GM18498 (cell line): ENCODE results near the gene DENND2A.
"Not testable (repeated sequence)": the region's sequence is repeated elsewhere in the genome, so short reads cannot be mapped to it uniquely, and the experiment has no call there.

Experiments used
- ATAC-seq: cut with Tn5 transposase; IDR thresholded peaks from one replicate; pipeline ENCODE4 v1.9.1; 2021; ENCODE audit warnings: mild to moderate bottlenecking, moderate library complexity; ENCODE audit not compliant: unreplicated experiment

The DENND2A gene

DNA sequence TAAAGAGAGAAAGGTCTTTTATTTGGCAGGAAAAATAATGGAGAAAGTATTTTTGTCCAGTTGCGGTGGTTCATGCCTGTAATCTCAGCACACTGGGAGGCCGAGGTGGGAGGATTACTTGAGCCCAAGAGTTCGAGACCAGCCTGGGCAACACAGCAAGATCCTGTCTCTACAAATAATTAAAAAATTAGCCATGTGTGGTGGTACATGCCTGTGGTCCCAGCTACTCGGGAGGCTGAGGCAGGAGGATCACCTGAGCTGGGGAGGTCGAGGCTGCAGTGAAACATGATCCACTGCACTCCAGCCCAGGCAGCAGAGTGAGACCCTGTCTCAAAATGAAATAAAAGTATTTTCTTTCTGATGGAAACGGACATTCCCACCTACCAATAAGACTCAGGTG lies 83.5 kb downstream of the DENND2A start:
- no peak for ATAC-seq

DNA sequence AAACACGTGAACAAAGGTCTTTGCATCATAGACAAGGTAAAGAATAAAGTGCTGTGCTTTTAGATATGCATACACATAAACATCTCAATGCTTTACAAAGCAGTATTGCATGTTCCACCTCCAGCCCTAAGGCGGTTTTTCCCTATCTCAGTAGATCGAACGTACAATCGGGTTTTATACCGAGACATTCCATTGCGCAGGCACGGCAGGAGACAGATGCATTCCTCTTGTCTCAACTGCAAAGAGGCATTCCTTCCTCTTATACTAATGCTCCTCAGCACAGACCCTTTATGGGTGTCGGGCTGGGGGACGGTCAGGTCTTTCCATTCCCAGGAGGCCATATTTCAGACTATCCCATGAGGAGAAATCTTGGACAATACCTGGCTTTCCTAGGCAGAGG lies 87.4 kb downstream of the DENND2A start:
- not testable (repeated sequence) for ATAC-seq

DNA sequence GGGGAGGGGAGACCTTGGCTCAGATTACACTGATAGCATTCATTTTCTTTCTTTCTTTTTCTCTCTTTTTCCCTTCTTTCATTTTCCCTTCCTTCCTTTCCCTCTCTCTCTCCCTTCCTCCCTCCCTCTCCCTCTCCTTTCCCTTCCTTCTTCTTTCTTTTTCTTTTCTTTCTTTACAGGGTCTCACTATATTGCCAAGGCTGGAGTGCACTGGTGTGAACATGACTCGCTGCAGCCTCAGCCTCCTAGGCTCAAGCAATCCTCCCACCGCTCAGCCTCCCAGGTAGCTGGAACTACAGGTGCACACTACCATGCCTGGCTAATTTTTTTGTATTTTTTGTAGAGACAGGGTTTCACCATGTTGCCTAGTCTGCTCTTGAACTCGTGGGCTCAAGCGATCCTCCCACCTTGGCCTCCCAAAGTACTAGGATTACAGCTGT lies 88.4 kb downstream of the DENND2A start:
- no peak for ATAC-seq

DNA sequence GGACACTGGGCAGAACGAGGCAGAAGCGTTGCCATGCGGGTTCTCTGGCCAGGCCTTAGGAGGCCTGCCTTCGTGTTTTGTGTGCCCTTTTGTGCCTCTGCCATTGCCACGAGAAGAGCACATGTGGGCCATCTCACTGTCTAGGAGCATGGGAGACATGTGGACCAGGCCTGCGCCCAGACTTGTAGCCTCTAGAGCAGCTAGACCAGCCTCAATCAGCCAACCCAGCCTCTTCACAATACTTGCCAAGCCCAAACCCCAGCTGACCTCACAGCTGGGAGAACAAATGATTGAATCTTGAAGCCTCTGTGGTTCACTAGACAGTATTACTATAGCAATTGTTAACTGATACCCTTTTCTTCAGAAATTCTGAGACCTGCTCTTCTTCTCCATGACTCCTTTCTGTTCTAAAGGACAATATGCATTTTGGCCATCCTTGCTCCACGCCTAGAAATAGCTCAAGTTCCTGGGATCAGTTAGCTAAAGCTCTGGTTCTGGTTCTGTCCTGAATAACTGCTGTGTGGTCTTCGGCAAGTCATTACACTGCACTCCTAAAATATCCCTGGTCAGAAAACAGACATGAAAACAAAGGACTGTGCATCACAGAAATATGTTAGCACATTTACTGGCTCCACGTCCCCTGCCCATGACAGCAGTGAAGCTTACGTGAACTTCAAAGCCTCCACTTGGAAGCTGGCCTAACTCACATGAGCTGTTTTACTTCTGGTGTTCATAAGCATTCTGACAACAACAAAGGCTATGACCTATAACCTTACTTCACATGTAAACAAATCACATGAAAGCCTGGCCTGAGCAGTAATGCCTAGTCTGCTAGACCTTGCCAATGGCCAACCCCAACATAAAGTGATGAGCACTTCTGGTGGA lies 89.0 kb downstream of the DENND2A start:
- ATAC-seq = no peak

DNA sequence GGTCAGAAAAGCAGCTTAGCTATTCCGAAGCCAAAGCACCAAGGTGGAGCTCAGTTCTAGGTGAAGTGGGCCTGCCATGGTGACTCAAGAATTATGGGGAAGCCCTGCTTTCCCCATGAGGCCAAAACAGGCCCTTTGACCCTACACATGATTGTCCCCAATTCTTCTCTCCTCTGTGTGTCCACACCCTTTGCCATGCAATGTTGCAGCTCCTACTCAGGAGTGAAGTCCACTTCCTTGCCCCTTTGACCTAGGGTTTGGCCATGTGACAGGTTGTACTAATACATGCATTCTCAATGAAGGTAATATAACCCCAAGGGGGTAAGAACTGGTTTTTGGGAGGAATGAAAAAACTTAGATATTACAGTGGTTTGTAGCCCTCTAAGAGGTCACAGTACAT lies 93.7 kb downstream of the DENND2A start:
- no peak for ATAC-seq

DNA sequence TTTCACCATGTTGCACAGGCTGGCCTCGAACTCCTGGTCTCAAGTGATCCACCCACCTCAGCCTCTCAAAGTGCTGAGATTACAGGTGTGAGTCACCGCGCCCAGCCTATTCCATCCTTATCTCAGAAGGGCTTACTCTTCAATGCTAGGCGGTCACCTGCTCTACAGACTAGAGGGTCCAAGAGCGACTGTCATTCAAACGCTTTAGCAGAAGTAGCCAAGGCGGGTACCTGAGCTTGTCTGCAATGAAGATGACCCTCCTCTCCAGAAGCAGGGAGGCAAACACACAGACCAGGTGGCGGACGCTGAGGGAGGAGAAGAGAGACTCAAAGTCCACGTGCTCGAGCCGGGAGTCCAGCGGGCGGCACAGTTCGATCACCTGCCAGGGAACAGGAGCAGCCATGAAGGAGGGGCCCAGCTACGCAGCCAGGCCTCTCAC lies 96.2 kb downstream of the DENND2A start:
- no peak for ATAC-seq

DNA sequence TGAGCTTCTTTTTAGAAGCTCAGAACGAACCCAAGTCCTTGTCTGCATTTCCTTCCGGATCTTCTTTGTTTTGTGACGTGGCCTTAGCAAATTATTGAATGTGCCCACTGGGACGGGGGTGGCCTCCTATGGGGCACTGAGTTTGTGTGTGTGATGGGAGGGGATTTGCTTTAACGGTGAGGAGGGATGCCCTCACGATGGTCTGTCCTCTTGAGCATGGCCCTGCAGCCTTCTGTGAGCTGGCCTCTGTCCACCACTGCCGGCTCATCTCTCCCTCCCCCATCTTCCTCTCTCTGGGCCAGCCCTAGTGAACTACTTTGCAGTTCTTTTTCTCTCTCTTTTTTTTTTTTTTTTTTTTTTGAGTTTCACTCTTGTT lies 98.4 kb downstream of the DENND2A start:
- no peak for ATAC-seq

DNA sequence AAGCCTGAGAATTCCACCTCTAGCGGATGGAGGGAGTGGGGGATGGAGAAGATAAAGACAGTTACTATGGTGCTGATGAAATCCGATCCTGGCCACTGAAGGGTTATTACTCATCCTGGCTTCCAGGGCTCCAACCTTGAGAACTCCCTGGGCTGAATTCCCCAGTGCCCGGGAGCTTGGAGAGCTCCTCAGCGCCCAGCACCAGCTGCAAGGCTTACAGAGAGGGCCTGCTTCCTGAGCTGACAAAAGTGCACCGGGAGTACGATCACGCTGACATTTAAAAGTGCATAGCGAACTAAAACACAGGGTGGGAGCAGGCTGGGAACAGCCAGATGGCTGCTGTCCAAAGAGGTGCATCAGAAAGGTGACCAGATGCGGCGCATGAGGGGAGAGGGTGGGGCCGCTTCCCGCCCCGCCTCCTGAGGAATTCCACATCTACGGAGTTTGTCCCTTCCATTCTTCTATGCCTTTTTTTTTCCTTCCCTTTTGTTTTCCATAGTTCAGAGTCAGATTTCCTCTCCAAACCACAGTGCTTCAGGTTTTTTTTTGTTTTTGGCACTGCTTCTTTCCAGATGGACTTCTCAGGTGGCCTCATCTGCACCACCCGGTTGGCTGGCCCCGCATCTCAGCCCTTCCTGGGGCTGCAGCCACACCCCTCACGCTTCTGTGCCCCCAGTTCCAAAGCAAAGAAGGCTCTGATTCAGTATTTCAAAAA lies 98.9 kb downstream of the DENND2A start:
- no peak for ATAC-seq

DNA sequence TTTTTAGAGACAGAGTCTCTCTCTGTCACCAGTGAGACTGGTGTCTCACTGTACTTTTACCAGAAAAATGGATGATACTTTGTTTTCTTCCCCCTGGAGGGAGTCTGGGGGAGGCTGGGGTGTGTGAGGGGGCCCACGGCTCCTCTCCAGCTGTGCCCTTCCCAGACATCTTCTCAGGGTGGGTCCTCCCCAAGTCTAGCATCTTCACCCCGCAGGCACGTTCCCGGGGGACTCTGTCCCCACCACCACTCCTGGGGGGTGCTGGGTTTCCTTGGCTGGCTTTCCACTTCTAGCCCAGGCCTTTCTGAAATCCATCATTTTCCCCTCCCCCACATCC lies 99.5 kb downstream of the DENND2A start:
- no peak for ATAC-seq

DNA sequence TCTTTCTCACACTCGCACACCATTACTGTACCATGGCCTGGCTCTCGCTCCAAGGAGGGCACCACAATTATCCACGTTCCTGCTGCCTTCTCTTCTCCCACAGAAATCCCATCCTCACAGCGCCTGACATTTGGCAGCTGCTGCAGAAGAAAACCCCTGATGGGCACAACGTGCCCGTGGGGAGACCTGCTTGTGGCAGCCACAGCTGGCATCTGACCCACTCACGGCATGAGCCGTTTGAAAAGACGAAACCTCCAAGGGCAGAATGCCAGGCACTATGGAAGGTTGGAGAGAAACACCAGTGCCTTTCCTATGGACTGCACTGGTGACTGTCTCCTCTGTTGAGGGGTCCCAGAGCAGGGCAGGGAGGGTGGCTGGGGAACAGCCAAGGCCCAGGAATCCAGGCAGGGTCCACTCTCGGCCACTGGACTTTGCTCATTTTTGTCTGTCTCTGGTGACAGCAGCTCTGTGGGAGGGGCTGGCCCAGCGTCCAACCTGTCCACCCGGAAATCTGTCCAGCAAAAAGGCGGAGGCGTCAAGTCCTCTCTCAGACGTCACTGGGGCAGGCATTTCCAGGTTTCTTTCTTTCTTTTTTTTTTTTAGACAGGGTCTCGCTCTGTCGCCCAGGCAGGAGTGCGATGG lies 100.4 kb downstream of the DENND2A start:
- no peak for ATAC-seq

DNA sequence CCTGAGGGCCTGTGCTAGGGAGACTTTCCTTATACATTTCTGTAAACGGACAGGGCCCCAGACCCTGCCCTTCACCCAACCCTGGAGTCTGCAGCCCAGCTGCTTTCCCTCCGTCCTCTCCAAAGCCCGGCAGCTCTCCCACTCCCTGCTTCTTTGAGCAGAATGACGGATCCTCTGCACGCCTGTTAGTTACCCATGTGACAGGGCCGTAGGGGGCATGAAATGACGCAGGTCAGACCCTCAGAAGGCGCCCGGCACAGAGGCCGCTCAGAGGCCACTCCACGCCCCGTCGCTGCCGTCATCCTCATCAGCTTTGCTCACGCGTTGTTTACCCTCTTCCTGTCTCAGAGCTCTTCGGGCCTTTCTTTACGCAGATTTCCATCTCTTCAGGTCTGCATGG lies 101.2 kb downstream of the DENND2A start:
- ATAC-seq = no peak

DNA sequence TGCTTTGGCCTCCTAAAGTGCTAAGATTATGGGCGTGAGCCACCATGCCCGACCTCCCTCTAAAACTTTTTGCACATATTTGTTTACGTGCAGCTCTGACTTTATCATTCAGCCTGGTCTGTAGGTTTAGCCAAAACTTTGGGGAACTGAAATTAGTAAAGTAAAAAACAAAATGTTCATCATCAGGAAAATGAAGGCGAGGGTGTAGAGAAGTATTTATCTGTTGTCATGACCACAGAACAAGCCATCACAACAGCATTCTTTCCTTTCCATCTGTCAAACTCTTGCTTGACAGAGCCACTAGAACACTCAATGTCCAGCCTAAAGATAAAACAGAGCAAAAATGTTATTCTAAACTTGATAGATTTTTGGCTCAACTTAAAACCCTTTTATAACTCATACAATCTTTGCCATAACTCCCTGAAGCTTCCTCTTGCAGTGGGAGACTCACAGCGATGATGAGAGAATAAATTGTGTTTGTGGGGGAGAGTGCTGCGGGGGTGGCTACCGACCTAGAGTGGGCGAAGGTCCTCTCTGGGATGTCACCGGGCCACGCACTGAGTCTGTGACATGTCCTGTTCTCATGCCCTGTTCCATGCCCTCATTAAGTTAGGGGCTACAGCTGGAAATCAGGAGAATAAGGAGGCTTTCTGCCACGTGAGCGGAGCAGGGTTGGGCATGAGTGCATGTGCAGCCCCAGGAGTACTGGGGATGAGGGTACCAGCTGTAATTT lies 102.7 kb downstream of the DENND2A start:
- no peak for ATAC-seq

DNA sequence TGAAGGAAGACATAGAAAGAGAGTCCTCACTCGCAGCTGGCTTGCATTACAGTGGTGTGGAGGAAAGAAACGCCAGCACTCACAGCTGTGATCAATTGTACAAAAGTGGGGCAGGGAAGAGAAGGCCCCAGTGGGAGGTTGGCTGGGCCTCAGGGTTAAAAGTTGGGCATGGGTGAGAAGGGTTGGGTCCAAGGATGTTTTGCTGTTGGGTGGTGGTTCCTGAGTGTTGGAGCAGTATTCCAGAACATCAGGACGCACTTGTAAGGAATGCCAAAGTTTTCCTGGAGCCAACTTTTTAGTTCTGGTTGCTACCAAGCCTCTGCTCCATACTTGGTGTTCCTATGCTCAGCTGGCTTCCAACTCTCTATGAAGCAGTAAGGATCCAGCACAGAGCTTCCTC lies 105.9 kb downstream of the DENND2A start:
- ATAC-seq = no peak

DNA sequence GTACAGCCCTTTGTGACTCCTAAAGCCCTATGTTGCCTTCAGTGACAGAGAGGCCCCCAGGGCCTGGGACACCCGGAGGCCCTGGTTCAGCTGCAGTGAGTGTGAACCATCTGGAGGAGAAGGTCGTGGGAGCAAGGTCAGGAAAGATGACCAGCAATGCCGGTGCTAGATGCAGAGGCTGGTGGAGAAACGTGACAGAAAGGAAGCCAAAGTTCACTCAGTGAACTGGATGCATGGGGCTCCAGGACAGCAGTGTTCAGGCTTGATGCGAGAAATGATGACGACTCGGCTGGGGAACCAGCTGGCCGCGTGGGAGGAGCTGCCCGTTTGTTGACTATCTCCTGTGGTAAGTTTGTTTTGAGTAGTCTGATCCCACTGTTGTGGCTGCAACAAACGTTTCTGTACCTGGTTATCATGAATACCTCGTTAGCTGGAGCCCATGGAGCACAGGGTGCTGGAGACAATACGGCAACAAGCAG lies 107.2 kb downstream of the DENND2A start:
- no peak for ATAC-seq

DNA sequence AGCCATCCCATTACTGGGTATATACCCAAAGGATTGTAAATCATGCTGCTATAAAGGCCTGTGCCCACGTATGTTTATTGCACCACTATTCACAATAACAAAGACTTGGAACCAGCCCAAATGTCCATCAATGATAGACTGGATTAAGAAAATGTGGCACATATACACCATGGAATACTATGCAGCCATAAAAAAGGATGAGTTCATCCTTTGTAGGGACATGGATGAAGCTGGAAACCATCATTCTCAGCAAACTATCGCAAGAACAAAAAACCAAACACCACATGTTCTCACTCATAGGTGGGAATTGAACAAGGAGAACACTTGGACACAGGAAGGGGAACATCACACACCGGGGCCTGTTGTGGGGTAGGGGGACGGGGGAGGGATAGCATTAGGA lies 111.2 kb downstream of the DENND2A start:
- ATAC-seq = not testable (repeated sequence)

DNA sequence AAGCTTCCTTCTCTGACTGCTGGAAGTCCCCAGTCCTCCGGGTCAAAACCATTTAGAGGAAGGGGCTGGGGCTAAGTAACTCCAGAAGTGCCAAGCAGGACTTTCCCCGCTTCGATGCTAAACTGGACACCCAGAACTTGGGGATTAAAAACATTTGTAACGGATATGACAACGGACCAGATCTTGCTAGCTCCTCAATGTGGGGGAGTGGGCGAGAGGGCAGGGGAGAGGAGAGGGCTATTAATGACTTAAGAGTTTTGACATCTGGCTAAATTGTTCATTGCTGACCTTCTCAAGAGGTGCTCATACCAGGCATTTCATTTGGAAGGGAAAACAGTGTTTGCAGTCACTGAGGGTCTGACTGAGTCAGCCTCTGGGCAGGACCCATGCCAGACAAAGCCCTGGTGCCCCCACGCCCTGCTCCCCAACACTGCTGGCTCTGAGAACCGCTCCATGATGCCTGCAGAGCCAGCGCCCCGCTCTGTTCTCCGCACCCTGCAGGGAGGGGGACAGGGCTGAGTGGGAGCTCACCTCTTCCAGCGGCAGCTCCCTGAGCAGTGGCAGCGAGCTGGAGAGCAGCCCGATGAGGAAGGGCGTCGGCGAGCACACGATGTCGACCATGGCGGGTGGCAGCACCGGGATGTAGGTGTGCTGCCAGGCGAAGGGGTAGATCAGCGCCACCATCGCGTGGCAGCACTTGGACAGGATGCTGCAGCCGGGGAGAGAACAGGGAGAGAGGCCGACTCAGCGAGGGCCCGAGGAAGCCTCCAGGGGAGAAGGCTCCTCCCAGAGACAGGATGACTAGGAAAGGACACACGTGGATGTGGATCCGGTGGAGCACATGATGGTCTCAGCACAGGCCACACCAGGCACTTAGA lies 113.6 kb downstream of the DENND2A start:
- no peak for ATAC-seq

DNA sequence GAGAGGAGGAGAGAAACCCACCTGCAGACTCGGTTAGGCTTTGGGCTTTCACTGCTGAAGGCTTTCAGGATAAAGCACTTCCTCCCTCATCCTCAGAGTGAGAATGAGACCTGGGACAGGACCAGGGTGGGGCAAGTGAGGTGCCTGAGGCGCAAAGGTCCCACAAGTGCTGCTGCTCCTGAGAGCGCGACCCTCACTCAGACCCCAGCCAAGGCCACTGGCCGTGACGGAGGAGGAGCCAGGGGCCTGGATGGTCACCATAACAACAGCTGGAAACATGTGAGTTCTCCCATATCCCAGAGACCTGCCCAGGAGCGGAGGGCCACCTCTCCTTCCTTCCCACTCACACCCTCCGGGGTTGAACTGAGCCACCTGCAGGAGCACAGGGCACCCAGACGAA lies 114.4 kb downstream of the DENND2A start:
- no peak for ATAC-seq

DNA sequence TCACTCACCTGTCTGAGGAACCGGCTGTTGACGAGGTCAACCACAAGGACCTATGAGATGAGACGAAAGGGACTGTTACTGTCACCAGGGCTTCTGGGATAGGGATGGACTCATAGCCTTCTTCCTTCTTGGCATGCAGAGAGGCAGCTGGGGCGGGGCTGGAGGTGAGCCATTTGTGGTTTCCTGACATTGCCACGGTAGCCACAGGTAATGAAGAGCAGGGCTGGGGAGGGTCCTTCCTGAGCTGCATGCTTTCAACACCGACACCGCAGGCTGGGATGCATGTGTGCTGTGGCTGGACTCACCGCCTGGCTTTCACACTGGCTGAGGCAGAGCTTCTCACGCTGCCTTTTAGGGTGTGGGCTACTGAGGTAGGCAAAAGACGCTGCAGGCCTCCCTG lies 114.9 kb downstream of the DENND2A start:
- ATAC-seq = no peak

DNA sequence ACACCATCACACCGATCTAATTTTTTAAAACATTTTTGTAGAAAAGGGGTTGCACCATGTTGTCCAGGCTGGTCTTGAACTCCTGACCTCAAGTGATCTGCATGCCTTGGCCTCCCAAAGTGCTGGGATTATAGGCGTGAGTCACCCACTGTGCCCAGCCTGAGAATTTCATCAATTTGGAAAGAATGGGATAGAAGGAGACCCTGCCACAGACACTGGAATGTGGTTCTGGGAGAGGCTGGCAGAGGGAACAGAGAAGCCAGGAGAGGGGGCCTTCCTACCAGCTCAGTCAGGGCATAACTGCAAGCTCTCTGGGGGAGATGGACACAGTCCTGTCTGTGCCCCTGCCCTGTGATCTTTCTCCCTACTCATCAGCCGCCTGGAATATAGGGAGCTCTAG lies 119.2 kb downstream of the DENND2A start:
- no peak for ATAC-seq

DNA sequence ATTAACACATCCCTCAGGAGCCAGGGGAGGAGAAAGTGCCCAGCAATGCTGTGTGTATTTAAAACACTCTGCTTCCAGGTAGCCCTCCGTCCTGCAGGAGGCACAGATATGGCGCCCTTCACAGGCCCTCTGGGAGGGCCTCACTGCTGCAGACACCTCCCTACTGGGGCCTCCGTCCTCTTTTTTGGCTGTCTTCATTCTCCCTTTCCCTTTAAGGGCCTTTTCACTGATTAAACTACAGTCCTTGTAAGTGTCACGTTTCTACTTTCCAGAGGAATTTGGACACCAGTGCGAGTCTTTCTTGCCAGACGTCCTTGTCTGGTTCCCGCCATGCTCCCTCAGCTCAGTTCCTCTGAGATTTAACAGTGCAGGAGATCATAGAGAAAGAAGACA lies 121.6 kb downstream of the DENND2A start:
- no peak for ATAC-seq
